Endothelial cell of umbilical vein (primary cell): ENCODE data around the gene GNAQ.

Source experiments
- CTCF ChIP-seq, 2 donors: IDR thresholded peaks; 1 replicate in 1 of 2; 2 replicates in 1 of 2; pipeline ENCODE4 v1.5.1; 2011; ENCODE audit warnings: low read length in 2 of 2, mild to moderate bottlenecking in 2 of 2, moderate library complexity in 2 of 2, control low read depth in 1 of 2, inconsistent platforms in 1 of 2, low read depth in 1 of 2; ENCODE audit not compliant: insufficient read depth in 1 of 2; ENCODE audit errors: extremely low read depth in 1 of 2
- EZH2 ChIP-seq: IDR thresholded peaks from 2 replicates; pipeline ENCODE4 v1.6.1; 2012; ENCODE audit warnings: borderline replicate concordance, low read depth, mild to moderate bottlenecking, moderate library complexity, low read length, inconsistent platforms; ENCODE audit not compliant: severe bottlenecking
- FOS ChIP-seq: IDR thresholded peaks from 2 replicates; pipeline ENCODE4 v1.6.1; 2011; ENCODE audit warnings: mild to moderate bottlenecking, low read length, moderate library complexity, borderline replicate concordance; ENCODE audit not compliant: insufficient read depth
- JUN ChIP-seq: IDR thresholded peaks from 2 replicates; pipeline ENCODE4 v1.6.1; 2011; ENCODE audit warnings: borderline replicate concordance, low read depth; ENCODE audit not compliant: insufficient read length, insufficient read depth
- MAX ChIP-seq: IDR thresholded peaks from 2 replicates; pipeline ENCODE4 v1.6.1; 2011; ENCODE audit not compliant: insufficient read depth, insufficient read length
- MYC ChIP-seq: IDR thresholded peaks from one replicate; pipeline ENCODE4 v1.6.1; 2011; ENCODE audit warnings: mild to moderate bottlenecking, low read depth, low read length
- POLR2A ChIP-seq: IDR thresholded peaks from 2 replicates; pipeline ENCODE4 v1.6.1; 2012; ENCODE audit warnings: low read depth, mild to moderate bottlenecking, control low read depth, low read length
- POLR2AphosphoS5 ChIP-seq: IDR thresholded peaks from 2 replicates; pipeline ENCODE4 v1.6.1; 2012; ENCODE audit warnings: low read depth, mild to moderate bottlenecking, control low read depth, low read length, moderate library complexity; ENCODE audit not compliant: insufficient read depth

GRCh38 chr9:78025186-78025585 is 6.4 kb downstream of the GNAQ start:
- TF ChIP-seq POLR2AphosphoS5, result no peak
- no peak for TF ChIP-seq CTCF (IDR thresholded peaks at IDR 0.05; ENCODE audit: extremely low read depth in 1 of 2, insufficient read depth in 1 of 2, low read depth in 1 of 2, low read length in 2 of 2)
- TF ChIP-seq EZH2, result no peak
- TF ChIP-seq POLR2A, result no peak
- no peak for TF ChIP-seq MAX
- no peak for TF ChIP-seq MYC
- no peak for TF ChIP-seq JUN
- no peak for TF ChIP-seq FOS
